Measurements from ENCODE around the gene WFDC11. TPM values are rescaled to one million over a fixed set of nuclear protein-coding genes. Genes with fewer than 3 reads are reported as not detected.
"Not testable (repeated sequence)": the region's sequence is repeated elsewhere in the genome, so short reads cannot be mapped to it uniquely, and the experiment has no call there.

The WFDC11 gene
- total RNA-seq (2012; rRNA removed) (not detected in 2 replicates), polyA plus RNA-seq (2012; rRNA removed) (not detected in 2 replicates), Bru-seq, nascent RNA (not detected), BruChase-seq, experiment 1, labeled RNA remaining after a 6-hour chase (percentile 2 among the genes with signal in this experiment), BruChase-seq, experiment 2, labeled RNA remaining after a 2-hour chase (percentile 4 among the genes with signal in this experiment)
- polyA plus RNA-seq (2012; cell fraction: cytosol; rRNA removed), result not detected in 2 replicates
- polyA plus RNA-seq (2012; cell fraction: nucleus; rRNA removed; ENCODE audit: low replicate concordance), result not detected in 2 replicates
- long read RNA-seq, result 0 reads

- H4K91ac ChIP-seq (ENCODE audit: insufficient read depth, low read depth, low read length), result no peak within 1 kb of the TSS
- H3K27me3 ChIP-seq (ENCODE audit: control insufficient read depth, insufficient read depth, low read length), result no peaks in the 10 kb centered on the region
- H3K27ac ChIP-seq (ENCODE audit: insufficient read depth, low read length), result no peak within 1 kb of the TSS
- H3K9me1 ChIP-seq (ENCODE audit: insufficient read depth, low read length), result no peaks in the 10 kb centered on the region
- H2BK20ac ChIP-seq (ENCODE audit: low read depth, low read length), result no peak within 1 kb of the TSS
- no peak within 1 kb of the TSS for H2BK5ac ChIP-seq (ENCODE audit: low read depth, low read length, poor library complexity, severe bottlenecking)
- H2AFZ ChIP-seq (replicated peaks; ENCODE audit: low read length, poor library complexity), result no peak within 1 kb of the TSS
- H3K18ac ChIP-seq (ENCODE audit: low read depth, low read length), result no peak within 1 kb of the TSS
- in situ Hi-C loops (cut with MboI; ENCODE audit: low sequenced_read_pairs), result no loop called here
- H4K5ac ChIP-seq (ENCODE audit: low read depth, low read length), result no peak within 1 kb of the TSS
- no peaks in the 10 kb centered on the region for H3K9me3 ChIP-seq (ENCODE audit: control insufficient read depth, insufficient read depth, low read length)
- H3K14ac ChIP-seq (replicated peaks; ENCODE audit: low read depth, low read length), result no peak within 1 kb of the TSS
- no peaks in the 10 kb centered on the region for H4K20me1 ChIP-seq (ENCODE audit: insufficient read depth, low read length)
- no peak within 1 kb of the TSS for H3K9ac ChIP-seq (ENCODE audit: low read depth, low read length)
- ChIA-PET CTCF (no interaction called here), POLR2A (ENCODE audit: unreplicated experiment) (no interaction called here)
- no peak within 1 kb of the TSS for H3K4me2 ChIP-seq (ENCODE audit: low read depth, low read length)
- H2AK9ac ChIP-seq (replicated peaks; ENCODE audit: low read depth, low read length, poor library complexity), result no peak within 1 kb of the TSS
- H3K56ac ChIP-seq (ENCODE audit: extremely low read depth, insufficient read depth, low read length), result no peak within 1 kb of the TSS
- no peak for TF ChIP-seq USF2 (IDR thresholded peaks at IDR 0.05; ENCODE audit: low read depth, low read length)
- TF ChIP-seq ELK1 (IDR thresholded peaks at IDR 0.05; ENCODE audit: borderline replicate concordance, low read depth, low read length), result no peak
- TF ChIP-seq BHLHE40 (IDR thresholded peaks at IDR 0.05; ENCODE audit: low read depth, low read length), result no peak
- H4K8ac ChIP-seq (ENCODE audit: low read depth in 2 of 2, low read length in 2 of 2), result no peak within 1 kb of the TSS
- H2BK15ac ChIP-seq (ENCODE audit: low read depth, low read length), result no peak within 1 kb of the TSS
- no peak within 1 kb of the TSS for H3K4ac ChIP-seq (ENCODE audit: low read depth, low read length)
- H3K36me3 ChIP-seq (ENCODE audit: control insufficient read depth, insufficient read depth, low read length), result no peaks in the 10 kb centered on the region
- no peaks in the 10 kb centered on the region for H3K4me1 ChIP-seq (ENCODE audit: control insufficient read depth, insufficient read depth, low read length)
- intact Hi-C loops (cut with micrococcal nuclease), result no loop called here
- BruUV-seq (replicated peaks), result no TSS peak
- H3K23ac ChIP-seq (ENCODE audit: low read depth, low read length), result no peak within 1 kb of the TSS
- no peak within 1 kb of the TSS for H2AK5ac ChIP-seq (ENCODE audit: low read depth, low read length)
- no peak within 1 kb of the TSS for H2BK120ac ChIP-seq (ENCODE audit: low read depth, low read length)
- H3K79me1 ChIP-seq (ENCODE audit: low read depth in 1 of 2, low read length in 2 of 2), result no peaks in the 10 kb centered on the region
- no peak within 1 kb of the TSS for H3K4me3 ChIP-seq (ENCODE audit: insufficient read depth, low read depth, low read length)
- no CpG with 5 or more reads among the region's 1 CpG for WGBS, 2 experiments (ENCODE audit: extremely low coverage in 2 of 2, insufficient read length in 1 of 2)
- no peak for ATAC-seq (ENCODE audit: low read depth)
- DNase-seq, result no peak
- dilution Hi-C loops (cut with HindIII; ENCODE audit: low sequenced_read_pairs, unreplicated experiment), result no loop called here
Observed at GRCh38 chr20:45670139-45670538, at the start of gene WFDC11. WFDC11 (minus strand) TSS chr20:45670239; CDS start chr20:45650600, 19,639 bp downstream.

- intact Hi-C loops (cut with micrococcal nuclease); dilution Hi-C loops (cut with HindIII; ENCODE audit: low sequenced_read_pairs, unreplicated experiment): not testable (repeated sequence)
Observed at GRCh38 chr20:45716141-45716688, 46.2 kb upstream of the WFDC11 start.

More at GRCh38 chr20:45716141-45716688, 46.2 kb upstream of the WFDC11 start:
- H2AK9ac ChIP-seq (replicated peaks; ENCODE audit: low read depth, low read length, poor library complexity); H3K9me1 ChIP-seq (ENCODE audit: insufficient read depth, low read length); H4K20me1 ChIP-seq (ENCODE audit: insufficient read depth, low read length); H3K4me3 ChIP-seq (ENCODE audit: insufficient read depth, low read depth, low read length); H3K9me3 ChIP-seq (ENCODE audit: control insufficient read depth, insufficient read depth, low read length); H2BK20ac ChIP-seq (ENCODE audit: low read depth, low read length); H4K5ac ChIP-seq (ENCODE audit: low read depth, low read length); H3K27ac ChIP-seq (ENCODE audit: insufficient read depth, low read length); H3K14ac ChIP-seq (replicated peaks; ENCODE audit: low read depth, low read length); H3K4me2 ChIP-seq (ENCODE audit: low read depth, low read length); H3K23ac ChIP-seq (ENCODE audit: low read depth, low read length); H3K4ac ChIP-seq (ENCODE audit: low read depth, low read length); POLR2A ChIA-PET (ENCODE audit: unreplicated experiment); H3K36me3 ChIP-seq (ENCODE audit: control insufficient read depth, insufficient read depth, low read length); BruUV-seq (replicated peaks); H3K27me3 ChIP-seq (ENCODE audit: control insufficient read depth, insufficient read depth, low read length); H2AFZ ChIP-seq (replicated peaks; ENCODE audit: low read length, poor library complexity); in situ Hi-C loops (cut with MboI; ENCODE audit: low sequenced_read_pairs); H3K79me1 ChIP-seq (ENCODE audit: low read depth in 1 of 2, low read length in 2 of 2); CTCF ChIA-PET; H4K91ac ChIP-seq (ENCODE audit: insufficient read depth, low read depth, low read length); H3K18ac ChIP-seq (ENCODE audit: low read depth, low read length); H2BK5ac ChIP-seq (ENCODE audit: low read depth, low read length, poor library complexity, severe bottlenecking); H3K56ac ChIP-seq (ENCODE audit: extremely low read depth, insufficient read depth, low read length); H2AK5ac ChIP-seq (ENCODE audit: low read depth, low read length); DNase-seq; H3K9ac ChIP-seq (ENCODE audit: low read depth, low read length); H3K4me1 ChIP-seq (ENCODE audit: control insufficient read depth, insufficient read depth, low read length); H2BK15ac ChIP-seq (ENCODE audit: low read depth, low read length); H2BK120ac ChIP-seq (ENCODE audit: low read depth, low read length); ATAC-seq (ENCODE audit: low read depth); H4K8ac ChIP-seq (ENCODE audit: low read depth in 2 of 2, low read length in 2 of 2): not testable (repeated sequence)
